Activated CD8-positive, alpha-beta memory T cell treated with anti-CD3 and anti-CD28 coated beads, Interleukin-2, amount 10 ng/mL, durations not matched to agents 7 days and 5 days (primary cell): ENCODE results near the gene TK2. TPM values are rescaled to one million over a fixed set of nuclear protein-coding genes. Genes with fewer than 3 reads are reported as not detected.
"Not testable (repeated sequence)": the region's sequence is repeated elsewhere in the genome, so short reads cannot be mapped to it uniquely, and the experiment has no call there.

Source experiments
- ATAC-seq: fragments of 150-1000 bp; cut with Tn5 transposase; one replicate; pipeline ENCODE4 v1.10.0; 2021; ENCODE audit warnings: moderate library complexity
- CTCF ChIA-PET: fragments of 350-600 bp; sonication (Branson Sonifier 250); formaldehyde crosslinking; loops from one replicate; lab custom pipeline; 2021; ENCODE audit warnings: antibody characterized with exemption; lab: Charles Lee
- DNase-seq: peaks from one replicate; pipeline ENCODE4 v3.0.0-alpha.2; 2020
- H3K27ac Mint-ChIP-seq: one replicate; pipeline ENCODE4 v1.8.0; 2021; ENCODE audit warnings: mild to moderate bottlenecking, mixed read lengths
- H3K27me3 Mint-ChIP-seq: one replicate; pipeline ENCODE4 v1.8.0; 2021; ENCODE audit warnings: mixed read lengths
- H3K36me3 Mint-ChIP-seq: one replicate; pipeline ENCODE4 v1.8.0; 2021; ENCODE audit warnings: mild to moderate bottlenecking, mixed read lengths
- H3K4me1 Mint-ChIP-seq: one replicate; pipeline ENCODE4 v1.8.0; 2021; ENCODE audit warnings: mixed read lengths
- H3K4me3 Mint-ChIP-seq: one replicate; pipeline ENCODE4 v1.8.0; 2021; ENCODE audit warnings: mild to moderate bottlenecking, moderate library complexity, mixed read lengths
- H3K9me3 Mint-ChIP-seq: one replicate; pipeline ENCODE4 v1.8.0; 2022; ENCODE audit warnings: low read depth, mixed read lengths
- total RNA-seq, 2 experiments: library from RNA; stranded (reverse); gene quantifications; one replicate each; pipeline ENCODE4 v1.2.3, GENCODE V29; 2021

TK2 gene
- total RNA-seq, 2 experiments from 2014 or later: 8.5 to 10.8 TPM

DNA sequence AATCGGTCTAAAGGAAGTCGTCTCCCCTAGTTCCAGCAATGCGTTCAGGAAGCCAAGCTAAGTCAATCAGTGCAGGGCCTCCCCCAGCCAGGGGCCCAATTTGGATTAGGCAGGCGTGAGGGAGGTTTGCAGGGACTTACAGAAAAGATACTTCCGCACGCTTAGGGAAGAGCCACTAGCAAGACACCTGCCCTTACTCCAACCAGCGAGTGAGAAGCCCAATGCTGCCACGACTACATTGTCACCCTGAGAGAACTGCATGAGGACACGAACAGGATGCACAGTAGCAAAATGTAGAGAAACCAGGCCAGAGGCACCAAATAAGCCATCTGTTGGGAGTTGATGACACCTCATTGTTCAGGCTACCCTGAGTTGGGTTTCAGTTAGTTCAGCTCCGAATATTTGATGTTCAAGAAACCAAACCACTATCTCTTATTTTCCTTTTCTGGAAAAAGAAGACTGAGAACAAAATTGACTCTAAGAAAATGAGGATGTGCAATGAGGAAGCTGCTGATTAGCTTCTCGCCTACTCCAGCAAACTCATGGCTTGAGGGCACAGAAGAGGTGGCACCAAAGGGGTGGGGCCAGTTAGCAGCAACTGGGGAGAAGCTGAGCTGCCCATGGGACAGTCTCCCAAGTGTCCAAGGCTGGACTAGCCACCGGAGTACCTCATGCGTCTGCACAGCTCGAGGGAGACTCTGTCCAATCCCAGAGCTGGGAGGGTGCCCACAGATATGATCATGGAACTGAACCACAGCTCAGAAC lies 29.3 kb downstream of the TK2 start:
- Mint-ChIP-seq H3K9me3 (no peaks in the 10 kb centered on the region), H3K4me1 (peaks cover 97% of the 10 kb centered on the region), H3K27me3 (no peaks in the 10 kb centered on the region), H3K36me3 (peaks cover 4% of the 10 kb centered on the region), H3K4me3 (no peak overlapping the region), H3K27ac (peak overlapping the region; percentile 92)
- ATAC-seq: no peak
- CTCF ChIA-PET: interaction anchor here (1.2 to 5.7 kb wide), 6 partner anchors 32 to 114 kb away, joined by 3 to 52 read pairs (median 12); partner anchors contain the start of genes CKLF, CMTM3 and TK2
- DNase-seq: no peak

DNA sequence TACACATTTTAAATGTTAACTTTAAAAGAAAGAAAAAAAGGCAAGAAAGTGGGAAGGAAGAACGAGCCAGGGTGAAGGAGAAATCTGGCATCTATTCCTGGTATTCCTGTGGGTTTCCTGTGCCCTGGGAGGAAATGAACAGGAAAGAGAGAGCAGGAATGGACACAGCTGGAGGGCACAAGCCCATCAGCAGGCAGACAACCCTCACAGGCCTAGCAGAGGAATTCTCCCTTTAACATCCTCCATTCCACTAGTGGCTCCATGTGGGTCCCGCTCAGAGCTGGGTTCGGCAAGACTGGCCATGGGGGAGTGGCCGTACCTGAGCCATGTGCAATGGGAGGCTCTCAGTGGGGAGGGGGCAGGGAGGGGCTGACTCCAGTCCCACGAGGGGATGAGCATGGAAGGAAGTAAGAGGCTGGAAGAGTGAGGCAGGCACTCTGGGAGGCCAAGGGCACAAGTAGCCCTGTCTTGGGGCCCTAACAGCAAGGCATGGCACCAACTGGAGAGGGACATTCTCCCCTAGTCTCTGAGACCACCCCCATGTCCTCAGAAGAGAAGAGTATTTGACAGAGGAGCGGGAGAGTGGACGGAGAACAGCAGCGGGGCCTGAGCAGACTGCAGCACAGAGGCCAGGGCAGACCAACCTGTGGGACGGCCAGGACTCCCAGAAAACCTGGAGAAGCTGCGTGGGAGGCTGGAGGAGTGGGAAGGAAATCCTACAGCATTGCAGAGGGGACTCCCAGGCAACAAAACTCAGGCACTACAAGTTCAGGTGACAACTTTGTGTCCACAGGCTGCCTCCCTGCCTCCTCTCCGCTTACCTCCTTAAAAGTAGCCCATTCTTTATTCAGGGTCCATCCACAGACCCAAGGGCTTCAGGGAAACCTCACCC lies 30.2 kb downstream of the TK2 start:
- no peak overlapping the region for H3K4me3 Mint-ChIP-seq
- H3K27ac Mint-ChIP-seq: peak overlapping the region; percentile 15
- H3K4me1 Mint-ChIP-seq: peaks cover 93% of the 10 kb centered on the region
- H3K36me3 Mint-ChIP-seq: peaks cover 4% of the 10 kb centered on the region
- CTCF ChIA-PET: interaction anchor here (1.2 to 5.7 kb wide), 7 partner anchors 32 to 113 kb away, joined by 3 to 52 read pairs (median 14); partner anchors contain the start of genes CKLF, CMTM3 and TK2
- no peak for ATAC-seq
- no peak for DNase-seq
- no peaks in the 10 kb centered on the region for H3K9me3 Mint-ChIP-seq
- no peaks in the 10 kb centered on the region for H3K27me3 Mint-ChIP-seq

DNA sequence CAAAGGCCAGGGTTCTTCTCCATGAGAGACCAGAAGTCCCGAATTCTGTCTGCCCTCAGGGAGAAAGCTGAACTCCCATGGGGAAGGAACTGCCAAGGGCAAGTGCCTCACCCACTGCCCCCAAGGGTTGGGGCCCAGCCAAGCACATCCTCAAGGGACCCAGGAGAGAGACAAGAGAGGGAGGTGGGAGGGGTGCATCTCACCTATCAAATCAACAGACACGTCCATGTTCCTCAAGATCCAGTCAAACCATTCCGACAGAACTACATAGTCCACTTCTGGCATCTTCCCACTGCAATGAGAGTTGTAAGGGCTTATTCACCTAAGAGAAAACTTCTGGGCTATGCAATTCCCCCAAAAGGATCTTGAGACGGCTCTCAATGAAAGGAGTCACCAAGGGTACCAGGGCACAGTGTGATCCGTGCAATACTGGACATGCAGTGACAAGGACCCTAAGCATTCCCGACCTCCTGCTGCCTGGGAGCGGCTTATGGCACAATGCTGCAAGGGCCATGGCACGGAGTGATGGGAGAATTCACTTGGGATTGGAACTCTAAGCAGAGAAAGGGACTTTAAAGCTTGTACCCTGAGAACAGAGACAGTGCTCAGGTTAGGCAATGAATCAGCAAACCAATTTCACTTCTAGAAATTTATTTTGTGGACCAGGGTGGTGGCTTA lies 32.2 kb downstream of the TK2 start:
- Mint-ChIP-seq H3K27ac (peak overlapping the region; percentile 99), H3K9me3 (no peaks in the 10 kb centered on the region), H3K36me3 (peaks cover 1% of the 10 kb centered on the region), H3K4me1 (peaks cover 73% of the 10 kb centered on the region), H3K4me3 (peak overlapping the region; percentile 83), H3K27me3 (no peaks in the 10 kb centered on the region)
- ATAC-seq (no peak), DNase-seq (no peak)
- CTCF ChIA-PET: interaction anchor here (1.0 to 3.0 kb wide), 5 partner anchors 34 to 134 kb away, joined by 3 to 21 read pairs (median 3); partner anchors contain the start of gene CKLF

GRCh38 chr16:66516808-66517585 lies 32.9 kb downstream of the TK2 start:
- no peaks in the 10 kb centered on the region for H3K9me3 Mint-ChIP-seq
- peak overlapping the region; percentile 99 for H3K27ac Mint-ChIP-seq
- DNase-seq: peak; percentile 96
- CTCF ChIA-PET: interaction anchor here (0.7 to 3.0 kb wide), 5 partner anchors 34 to 134 kb away, joined by 3 to 21 read pairs (median 3); partner anchors contain the start of gene CKLF
- no peaks in the 10 kb centered on the region for H3K27me3 Mint-ChIP-seq
- H3K4me3 Mint-ChIP-seq: peak overlapping the region; percentile 83
- H3K4me1 Mint-ChIP-seq: peaks cover 66% of the 10 kb centered on the region
- ATAC-seq: peak; percentile 88
- peaks cover 1% of the 10 kb centered on the region for H3K36me3 Mint-ChIP-seq

DNA sequence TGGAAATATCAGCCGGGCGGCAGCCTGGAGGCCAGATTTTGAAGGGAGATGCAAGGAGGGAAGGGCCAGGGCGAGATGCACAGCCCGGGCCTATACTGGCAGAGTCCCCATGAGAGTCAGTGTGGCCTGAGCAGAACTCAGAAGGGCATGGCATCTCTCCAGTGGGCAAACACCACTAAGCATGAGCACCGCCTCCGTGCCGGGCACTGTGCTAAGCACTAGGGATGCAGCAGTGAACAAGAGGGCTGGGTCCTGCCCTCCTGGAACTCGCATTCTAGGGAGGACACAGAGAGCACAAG lies 33.5 kb downstream of the TK2 start:
- ATAC-seq: no peak
- no peaks in the 10 kb centered on the region for H3K9me3 Mint-ChIP-seq
- H3K27ac Mint-ChIP-seq: peak overlapping the region; percentile 99
- DNase-seq: no peak
- peaks cover 1% of the 10 kb centered on the region for H3K36me3 Mint-ChIP-seq
- no peaks in the 10 kb centered on the region for H3K27me3 Mint-ChIP-seq
- peak overlapping the region; percentile 83 for H3K4me3 Mint-ChIP-seq
- H3K4me1 Mint-ChIP-seq: peaks cover 63% of the 10 kb centered on the region
- CTCF ChIA-PET: interaction anchor here (1.0 to 1.5 kb wide), 9 partner anchors 27 to 159 kb away, joined by 3 to 35 read pairs (median 7); partner anchors contain the start of genes CKLF, CMTM3 and TK2

- peak overlapping the region; percentile 99 for H3K27ac Mint-ChIP-seq
- H3K36me3 Mint-ChIP-seq: peaks cover 1% of the 10 kb centered on the region
- CTCF ChIA-PET: interaction anchor here (0.7 to 1.5 kb wide), 19 partner anchors 9 to 158 kb away, joined by 3 to 35 read pairs (median 5); partner anchors contain the start of genes CKLF, CMTM3 and TK2
- H3K27me3 Mint-ChIP-seq: no peaks in the 10 kb centered on the region
- peak overlapping the region; percentile 83 for H3K4me3 Mint-ChIP-seq
- DNase-seq (peak; percentile 73), ATAC-seq (peak; percentile 24)
- H3K9me3 Mint-ChIP-seq: no peaks in the 10 kb centered on the region
- H3K4me1 Mint-ChIP-seq: peaks cover 56% of the 10 kb centered on the region
Observed at GRCh38 chr16:66515596-66516508, 34.1 kb downstream of the TK2 start.

DNA sequence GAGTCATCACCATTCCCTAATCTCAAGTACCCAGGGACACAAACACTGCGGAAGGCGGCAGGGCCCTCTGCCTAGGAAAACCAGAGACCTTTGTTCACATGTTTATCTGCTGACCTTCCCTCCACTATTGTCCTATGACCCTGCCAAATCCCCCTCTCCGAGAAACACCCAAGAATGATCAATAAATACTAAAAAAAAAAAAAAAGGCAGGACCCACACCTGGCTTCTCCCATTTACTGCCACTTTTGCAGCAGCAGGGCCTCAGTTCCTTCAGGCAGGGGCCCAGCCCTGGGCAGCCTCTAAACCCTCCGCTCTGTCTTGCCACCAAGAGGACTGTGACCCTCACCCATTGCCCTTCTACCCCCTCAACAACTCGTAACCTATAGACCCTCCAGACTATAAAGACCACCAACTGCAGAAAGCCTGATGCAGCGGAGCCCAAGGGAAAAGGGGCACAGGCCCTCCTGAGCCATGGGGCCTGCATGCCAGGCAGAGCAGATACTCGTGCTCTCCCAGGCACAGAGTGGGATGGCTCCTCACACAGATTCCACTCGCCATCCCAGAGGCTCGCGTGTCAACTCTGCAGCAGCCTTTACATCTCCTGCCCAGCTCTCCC lies 34.8 kb downstream of the TK2 start:
- CTCF ChIA-PET: interaction anchor here (0.7 to 1.5 kb wide), 17 partner anchors 9 to 157 kb away, joined by 3 to 35 read pairs (median 5); partner anchors contain the start of genes CKLF, CMTM3 and TK2
- H3K4me3 Mint-ChIP-seq, ATAC-seq, H3K27me3 Mint-ChIP-seq, DNase-seq, H3K9me3 Mint-ChIP-seq, H3K36me3 Mint-ChIP-seq: not testable (repeated sequence)
- Mint-ChIP-seq H3K4me1 (peaks cover 49% of the 10 kb centered on the region), H3K27ac (peak overlapping the region; percentile 99)

GRCh38 chr16:66514391-66514790 lies 35.5 kb downstream of the TK2 start:
- peak overlapping the region; percentile 18 for H3K27ac Mint-ChIP-seq
- CTCF ChIA-PET: not testable (repeated sequence)

DNA sequence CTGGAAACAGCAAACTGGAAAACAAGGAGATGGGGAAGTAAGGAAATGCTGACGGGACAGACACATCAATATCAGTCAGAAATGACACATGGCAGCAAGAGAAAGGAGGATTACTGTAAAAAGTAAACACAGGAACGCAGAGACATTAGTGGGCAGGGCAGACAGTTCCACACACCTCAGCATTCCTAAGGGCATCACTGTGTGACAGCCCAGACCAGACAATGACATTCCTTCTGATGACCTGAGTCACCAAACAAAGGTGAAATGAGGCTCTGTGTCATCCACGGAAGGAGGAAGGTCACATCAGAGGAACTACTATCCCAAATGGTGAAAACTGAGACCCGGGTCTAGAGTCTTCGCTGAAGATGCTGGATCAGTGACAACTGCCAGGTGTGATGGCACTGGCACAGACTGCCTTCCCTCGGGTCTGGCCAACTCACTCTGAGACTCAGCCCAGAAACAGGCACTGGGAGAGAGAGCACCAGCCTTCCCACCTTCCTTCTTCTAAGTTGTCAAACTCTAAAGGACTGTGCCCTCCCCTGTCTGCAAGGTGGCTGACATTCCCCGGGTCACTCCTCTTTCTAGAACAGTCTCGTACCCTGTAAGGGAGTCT lies 36.7 kb downstream of the TK2 start:
- no peak for DNase-seq
- no peaks in the 10 kb centered on the region for H3K36me3 Mint-ChIP-seq
- H3K9me3 Mint-ChIP-seq: no peaks in the 10 kb centered on the region
- H3K4me1 Mint-ChIP-seq: peaks cover 39% of the 10 kb centered on the region
- ATAC-seq: no peak
- H3K4me3 Mint-ChIP-seq: no peak overlapping the region
- CTCF ChIA-PET: interaction anchor here (1.2 to 2.3 kb wide), 3 partner anchors 29 to 76 kb away, joined by 3 to 10 read pairs (median 3); no protein-coding TSS in a partner anchor
- no peak overlapping the region for H3K27ac Mint-ChIP-seq
- H3K27me3 Mint-ChIP-seq: no peaks in the 10 kb centered on the region

More at GRCh38 chr16:66514391-66514790, 35.5 kb downstream of the TK2 start:
- peaks cover 42% of the 10 kb centered on the region for H3K4me1 Mint-ChIP-seq
- H3K36me3 Mint-ChIP-seq, ATAC-seq, H3K9me3 Mint-ChIP-seq, H3K27me3 Mint-ChIP-seq, H3K4me3 Mint-ChIP-seq, DNase-seq: not testable (repeated sequence)

DNA sequence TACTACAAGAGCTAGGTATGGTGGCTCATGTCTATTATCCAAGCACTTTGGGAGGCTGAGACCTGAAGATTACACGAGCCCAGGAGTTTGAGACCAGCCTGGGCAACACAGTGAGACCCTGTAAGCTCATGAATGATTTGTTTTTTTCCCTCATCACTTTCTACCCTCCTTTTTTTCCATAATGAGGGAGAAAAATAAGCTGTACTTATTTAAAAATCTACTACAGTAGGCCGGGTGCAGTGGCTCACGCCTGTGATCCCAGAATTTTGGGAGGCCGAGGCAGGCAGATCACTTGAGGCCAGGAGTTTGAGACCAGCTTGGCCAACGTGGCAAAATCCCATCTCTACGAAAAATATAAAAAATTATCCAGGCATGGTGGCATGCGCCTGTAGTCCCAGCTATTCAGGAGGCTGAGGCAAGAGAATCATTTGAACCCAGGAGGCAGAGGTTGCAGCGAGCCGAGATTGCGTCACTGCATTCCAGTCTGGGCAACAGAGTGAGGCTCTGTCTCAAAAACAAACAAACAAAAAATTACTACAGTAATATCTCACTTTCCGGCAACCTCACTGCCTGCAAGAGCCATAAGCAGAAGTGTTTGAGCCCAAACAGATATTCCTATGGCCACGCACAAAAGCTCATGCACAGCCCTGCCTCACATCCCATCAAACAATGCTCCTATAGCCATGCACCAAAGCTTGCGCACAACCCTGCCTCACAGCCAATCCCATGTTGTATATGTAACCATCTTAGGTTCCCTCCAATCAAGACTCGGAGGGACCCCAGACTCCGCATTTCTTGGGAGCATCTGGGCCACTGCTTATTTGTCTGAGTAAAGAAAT lies 37.4 kb downstream of the TK2 start:
- H3K27me3 Mint-ChIP-seq: no peaks in the 10 kb centered on the region
- CTCF ChIA-PET: interaction anchor here (0.8 to 2.4 kb wide), 13 partner anchors 10 to 139 kb away, joined by 3 to 10 read pairs (median 4); partner anchors contain the start of gene CKLF
- DNase-seq (no peak), ATAC-seq (no peak)
- H3K36me3 Mint-ChIP-seq: no peaks in the 10 kb centered on the region
- peaks cover 33% of the 10 kb centered on the region for H3K4me1 Mint-ChIP-seq
- no peak overlapping the region for H3K4me3 Mint-ChIP-seq
- H3K9me3 Mint-ChIP-seq: no peaks in the 10 kb centered on the region
- H3K27ac Mint-ChIP-seq: no peak overlapping the region
